NCI-H2196 (cell line): ENCODE results near the gene ZNF100.
"Not testable (repeated sequence)": the region's sequence is repeated elsewhere in the genome, so short reads cannot be mapped to it uniquely, and the experiment has no call there.

Experiments used
- DNase-seq: peaks from one replicate; lab custom pipeline; 2025; ENCODE audit not compliant: unreplicated experiment; lab: John Stamatoyannopoulos, UW

The ZNF100 gene

GRCh38 chr19:21705393-21705792 is 62.0 kb downstream of the ZNF100 start:
- no peak for DNase-seq

GRCh38 chr19:21704320-21704719 is 63.1 kb downstream of the ZNF100 start:
- DNase-seq = no peak

GRCh38 chr19:21699197-21699596 is 68.2 kb downstream of the ZNF100 start:
- DNase-seq = no peak

- peak; percentile 6 for DNase-seq
These were observed 69.2 kb downstream of the ZNF100 start for GRCh38 chr19:21698215-21698614.

GRCh38 chr19:21697698-21698097 is 69.7 kb downstream of the ZNF100 start:
- DNase-seq = no peak

- no peak for DNase-seq
These were observed 73.0 kb downstream of the ZNF100 start for GRCh38 chr19:21694171-21694906.

- DNase-seq = no peak
These were observed 74.0 kb downstream of the ZNF100 start for GRCh38 chr19:21693399-21693798.

GRCh38 chr19:21691661-21692060 is 75.7 kb downstream of the ZNF100 start:
- no peak for DNase-seq

GRCh38 chr19:21688464-21688863 is 78.9 kb downstream of the ZNF100 start:
- no peak for DNase-seq

GRCh38 chr19:21680671-21681070 is 86.7 kb downstream of the ZNF100 start:
- DNase-seq = no peak

GRCh38 chr19:21680026-21680425 is 87.4 kb downstream of the ZNF100 start:
- no peak for DNase-seq

- DNase-seq = no peak
These were observed 89.5 kb downstream of the ZNF100 start for GRCh38 chr19:21677696-21678418.

GRCh38 chr19:21674454-21674853 is 92.9 kb downstream of the ZNF100 start:
- no peak for DNase-seq

GRCh38 chr19:21673479-21673878 is 93.9 kb downstream of the ZNF100 start:
- not testable (repeated sequence) for DNase-seq
